Stimulated activated CD8-positive, alpha-beta memory T cell treated with anti-CD3 and anti-CD28 coated beads, Interleukin-12 subunit alpha, Interleukin-12 subunit beta, amount 100 ng/mL, for 4 hours (primary cell): Measurements from ENCODE around the gene AP3M1.

Source experiments
- DNase-seq: peaks from one replicate; pipeline ENCODE4 v3.0.0-alpha.2; 2020; ENCODE audit warnings: low read depth

Gene AP3M1

GRCh38 chr10:74114041-74114448 is 36.6 kb downstream of the AP3M1 start:
- DNase-seq: no peak

GRCh38 chr10:74113546-74113945 is 37.1 kb downstream of the AP3M1 start:
- no peak for DNase-seq

DNA sequence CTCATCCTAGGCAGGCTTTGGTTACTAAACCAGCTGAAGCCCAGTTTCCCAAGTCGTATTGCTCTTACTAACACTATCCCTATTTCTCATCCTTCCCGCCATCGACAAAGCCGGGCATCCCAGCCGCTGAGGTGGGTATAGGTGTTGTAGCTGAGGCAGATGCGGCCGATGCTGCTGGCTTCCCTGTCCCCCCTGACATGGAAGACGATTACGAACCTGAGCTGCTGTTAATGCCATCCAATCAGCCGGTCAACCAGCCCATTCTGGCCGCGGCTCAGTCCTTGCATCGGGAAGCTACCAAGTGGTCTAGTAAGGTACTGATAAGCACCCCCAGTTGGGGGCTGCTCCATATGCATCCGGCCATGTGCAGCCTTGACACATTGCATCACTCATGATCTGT is 38.8 kb downstream of the AP3M1 start:
- DNase-seq: no peak

GRCh38 chr10:74110120-74110519 is 40.5 kb downstream of the AP3M1 start:
- DNase-seq: no peak

- no peak for DNase-seq
Measured at GRCh38 chr10:74109452-74109851, 41.2 kb downstream of the AP3M1 start.

- no peak for DNase-seq
Measured at GRCh38 chr10:74107391-74107790, 43.2 kb downstream of the AP3M1 start.

DNA sequence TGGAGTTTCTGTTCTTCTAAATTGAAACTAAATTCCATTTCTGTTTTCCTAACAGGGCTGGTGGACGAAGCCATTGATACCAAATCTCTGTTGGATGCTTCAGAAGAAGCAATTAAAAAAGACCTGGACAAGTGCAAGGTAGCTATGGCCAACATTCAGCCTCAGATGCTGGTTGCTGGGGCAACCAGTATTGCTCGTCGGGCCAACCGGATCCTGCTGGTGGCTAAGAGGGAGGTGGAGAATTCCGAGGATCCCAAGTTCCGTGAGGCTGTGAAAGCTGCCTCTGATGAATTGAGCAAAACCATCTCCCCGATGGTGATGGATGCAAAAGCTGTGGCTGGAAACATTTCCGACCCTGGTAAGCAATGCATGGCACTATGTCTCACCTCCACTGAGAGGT is 45.6 kb downstream of the AP3M1 start:
- DNase-seq: no peak

DNA sequence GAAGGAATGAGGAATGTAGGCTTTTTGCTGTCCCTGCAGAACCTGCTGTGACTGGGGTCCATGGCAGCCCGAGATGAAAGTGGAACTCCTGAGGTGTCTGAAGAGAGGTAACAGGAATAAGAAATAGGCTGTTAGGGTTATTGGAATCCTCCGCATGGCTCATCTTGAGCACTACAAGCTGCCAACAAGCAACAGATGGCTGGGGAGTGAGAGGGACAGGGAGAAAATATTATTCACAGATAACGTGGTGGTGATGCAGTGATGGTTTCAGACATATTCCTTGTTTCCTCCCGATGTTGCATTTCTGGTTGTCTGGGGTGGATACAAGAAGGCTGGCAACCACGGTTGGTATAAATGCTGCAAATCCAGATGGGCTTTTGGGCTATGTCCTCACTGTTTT is 46.1 kb downstream of the AP3M1 start:
- no peak for DNase-seq

DNA sequence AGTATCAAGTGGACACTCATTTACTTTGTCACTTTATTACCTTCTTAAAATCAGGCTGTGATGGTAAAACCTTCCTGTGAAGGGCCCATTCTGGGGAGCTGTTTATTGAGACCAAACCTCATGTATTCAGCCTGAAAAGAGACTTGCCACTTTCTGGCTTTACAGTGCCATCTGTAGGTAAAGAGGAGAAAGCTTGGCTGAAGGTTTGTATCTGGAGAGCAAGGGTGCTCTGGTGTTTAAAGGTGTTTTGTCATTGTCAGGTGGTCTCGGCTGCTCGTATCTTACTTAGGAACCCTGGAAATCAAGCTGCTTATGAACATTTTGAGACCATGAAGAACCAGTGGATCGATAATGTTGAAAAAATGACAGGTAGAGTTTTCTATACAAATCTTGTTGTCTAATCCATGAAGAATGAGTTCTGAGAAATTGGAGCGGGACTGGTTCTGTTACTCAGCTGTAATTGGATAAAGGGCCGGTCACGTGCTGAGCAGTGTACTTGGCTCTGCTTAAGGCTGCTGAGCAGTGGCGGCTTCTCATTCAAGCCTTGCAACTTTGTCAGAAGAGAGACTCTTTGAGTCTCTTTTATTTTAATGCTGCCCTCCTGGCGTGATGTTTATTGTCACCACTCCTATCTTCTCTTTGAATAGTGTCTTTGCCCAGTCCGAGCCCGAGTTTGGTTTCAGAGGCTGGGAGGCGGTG is 46.9 kb downstream of the AP3M1 start:
- no peak for DNase-seq

DNA sequence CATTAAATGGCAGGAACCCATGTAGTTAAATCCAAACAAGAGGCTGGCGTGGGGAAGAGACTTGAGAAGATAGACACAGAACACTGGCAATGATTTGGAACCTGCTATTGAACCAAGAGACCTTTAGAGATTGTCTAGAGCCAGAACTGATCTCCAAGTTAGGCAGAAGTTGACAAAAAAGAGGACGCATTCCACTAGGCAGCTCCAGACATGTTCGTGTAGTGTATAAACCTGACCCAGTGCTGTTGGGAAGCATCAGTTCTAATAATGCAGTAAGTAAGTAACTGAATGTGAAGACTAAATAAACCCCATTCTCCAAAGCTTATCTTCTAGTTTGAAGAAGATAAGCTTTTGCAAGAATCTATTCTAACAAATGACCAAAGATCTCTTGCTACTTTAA is 50.8 kb downstream of the AP3M1 start:
- DNase-seq: no peak

- no peak for DNase-seq
Measured at GRCh38 chr10:74099420-74099819, 51.2 kb downstream of the AP3M1 start.

- DNase-seq: no peak
Measured at GRCh38 chr10:74097776-74098175, 52.9 kb downstream of the AP3M1 start.

GRCh38 chr10:74096777-74097176 is 53.9 kb downstream of the AP3M1 start:
- DNase-seq: no peak

DNA sequence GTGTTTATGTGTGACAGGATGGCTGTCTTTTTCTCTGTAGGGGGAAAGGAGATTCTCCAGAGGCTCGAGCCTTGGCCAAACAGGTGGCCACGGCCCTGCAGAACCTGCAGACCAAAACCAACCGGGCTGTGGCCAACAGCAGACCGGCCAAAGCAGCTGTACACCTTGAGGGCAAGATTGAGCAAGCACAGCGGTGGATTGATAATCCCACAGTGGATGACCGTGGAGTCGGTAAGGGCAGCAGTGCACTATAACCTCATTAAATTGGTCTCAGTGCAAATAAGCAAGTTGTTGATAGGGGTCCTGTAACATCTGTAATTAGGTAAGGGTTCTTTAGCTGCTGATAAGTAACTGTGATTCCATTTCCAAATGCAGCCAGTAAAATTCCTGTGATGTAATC is 56.4 kb downstream of the AP3M1 start:
- DNase-seq: no peak

GRCh38 chr10:74093530-74094164 is 57.0 kb downstream of the AP3M1 start:
- DNase-seq: no peak

DNA sequence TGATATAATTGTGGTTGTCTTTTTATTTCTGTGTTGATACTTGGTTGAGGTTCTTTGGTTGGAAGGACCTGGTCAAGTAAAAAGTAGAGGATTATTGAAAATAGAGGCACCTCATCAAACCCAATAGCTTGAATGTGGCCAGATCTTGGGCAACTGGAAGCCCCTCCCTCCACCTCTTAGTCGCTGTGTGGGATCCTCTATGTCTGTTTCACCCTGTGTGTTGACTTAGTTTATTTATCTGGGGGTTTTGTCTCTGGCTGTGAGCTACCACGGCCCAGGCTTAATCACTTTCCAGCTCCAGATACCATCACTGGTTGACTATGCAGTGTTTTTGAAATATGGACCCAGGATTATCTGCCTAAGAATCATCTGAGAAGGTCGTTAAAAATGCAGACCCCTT is 58.3 kb downstream of the AP3M1 start:
- DNase-seq: no peak

GRCh38 chr10:74088722-74089121 is 61.9 kb downstream of the AP3M1 start:
- DNase-seq: no peak

DNA sequence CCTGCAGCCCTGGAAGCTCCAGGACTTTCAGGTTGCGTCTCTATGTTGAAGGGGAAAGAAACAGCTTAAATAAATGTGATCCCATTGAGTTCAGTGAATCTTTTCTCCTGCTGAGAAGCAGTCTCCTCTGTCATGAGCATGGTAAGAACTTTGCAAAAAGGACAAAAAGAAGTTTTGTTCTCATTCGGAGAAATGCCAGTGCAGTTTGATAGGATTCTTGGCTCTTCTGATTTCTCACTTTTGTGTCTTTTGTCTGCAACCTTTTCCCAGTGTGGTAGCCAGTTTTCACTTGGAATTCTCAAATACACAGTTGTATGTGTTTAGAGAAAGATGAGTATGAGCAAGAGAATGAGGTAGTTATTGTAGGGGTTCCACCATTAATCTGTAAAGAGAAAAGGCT is 64.3 kb downstream of the AP3M1 start:
- DNase-seq: no peak

- DNase-seq: no peak
Measured at GRCh38 chr10:74084955-74085354, 65.7 kb downstream of the AP3M1 start.

DNA sequence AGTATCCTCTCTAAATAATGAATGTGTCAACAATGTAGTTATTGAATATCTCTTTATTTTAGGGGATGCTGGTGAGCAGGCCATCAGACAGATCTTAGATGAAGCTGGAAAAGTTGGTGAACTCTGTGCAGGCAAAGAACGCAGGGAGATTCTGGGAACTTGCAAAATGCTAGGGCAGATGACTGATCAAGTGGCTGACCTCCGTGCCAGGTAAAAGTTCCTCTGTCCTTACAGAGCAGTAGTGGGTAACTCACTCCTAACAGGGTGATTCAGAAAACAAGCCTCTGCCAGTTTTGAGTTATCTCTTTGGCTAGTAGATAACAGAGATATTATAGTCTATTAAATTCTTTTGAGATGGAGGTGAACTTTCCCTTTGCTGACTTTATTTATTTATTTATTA is 67.3 kb downstream of the AP3M1 start:
- no peak for DNase-seq

GRCh38 chr10:74081941-74082718 is 68.5 kb downstream of the AP3M1 start:
- no peak for DNase-seq

- DNase-seq: peak; percentile 2
Measured at GRCh38 chr10:74081192-74081803, 69.3 kb downstream of the AP3M1 start.
